A673 (cell line): ENCODE data around the gene RPN1. TPM values are rescaled to one million over a fixed set of nuclear protein-coding genes. Genes with fewer than 3 reads are reported as not detected.

Experiments
- BruUV-seq: library from RNA; stranded (reverse); fragments of 400-500 nt; replicated peaks from 2 replicates; lab custom pipeline; 2021; lab: Mats Ljungman, UMichigan
- CTCF ChIA-PET: fragments of 300-600 bp; sonication (Branson Sonifier 250); formaldehyde crosslinking; loops from one replicate; lab custom pipeline; 2022; ENCODE audit warnings: antibody characterized with exemption; lab: Charles Lee
- POLR2A ChIA-PET: fragments of 300-600 bp; sonication (Branson Sonifier 250); formaldehyde crosslinking; loops from one replicate; lab custom pipeline; 2022; ENCODE audit warnings: antibody characterized with exemption; ENCODE audit not compliant: low non-redundant PET; lab: Charles Lee
- DNase-seq: peaks from one replicate; pipeline ENCODE4 v3.0.0-alpha.2; 2015; ENCODE audit warnings: low spot score
- H3K27ac ChIP-seq: fragments of 200-600 bp; sonication (generic); 2 replicates; pipeline ENCODE4 v1.5.1; 2016; ENCODE audit warnings: mixed run types, low read depth, mild to moderate bottlenecking, mixed read lengths, antibody characterized with exemption, low read length; ENCODE audit not compliant: poor library complexity, severe bottlenecking
- H3K27me3 ChIP-seq: fragments of 200-600 bp; sonication (generic); replicated peaks from 2 replicates; pipeline ENCODE4 v1.6.1; 2017; ENCODE audit warnings: mixed run types, low read depth, mild to moderate bottlenecking, mixed read lengths, antibody characterized with exemption, low read length; ENCODE audit not compliant: insufficient read depth, poor library complexity
- H3K36me3 ChIP-seq: fragments of 200-600 bp; sonication (generic); 2 replicates; pipeline ENCODE4 v1.6.1; 2016; ENCODE audit warnings: mixed run types, mild to moderate bottlenecking, mixed read lengths, antibody characterized with exemption, low read length; ENCODE audit not compliant: insufficient read depth, poor library complexity, severe bottlenecking
- H3K4me1 ChIP-seq: fragments of 200-600 bp; sonication (generic); 2 replicates; pipeline ENCODE4 v1.6.1; 2017; ENCODE audit warnings: mixed run types, mild to moderate bottlenecking, mixed read lengths, antibody characterized with exemption, low read length; ENCODE audit not compliant: insufficient read depth, poor library complexity, severe bottlenecking
- H3K4me3 ChIP-seq: fragments of 200-600 bp; sonication (generic); 2 replicates; pipeline ENCODE4 v1.5.1; 2016; ENCODE audit warnings: low read depth, mixed run types, mild to moderate bottlenecking, mixed read lengths, low read length; ENCODE audit not compliant: poor library complexity, severe bottlenecking
- H3K9me3 ChIP-seq: fragments of 200-600 bp; sonication (generic); 2 replicates; pipeline ENCODE4 v1.6.1; 2016; ENCODE audit warnings: mixed run types, low read depth, mild to moderate bottlenecking, mixed read lengths, antibody characterized with exemption, low read length; ENCODE audit not compliant: poor library complexity, severe bottlenecking
- CTCF ChIP-seq: fragments of 300-800, 200-600 bp; sonication (generic); conservative IDR thresholded peaks from 2 replicates; pipeline ENCODE4 v1.5.1; 2017; ENCODE audit warnings: low read depth, mild to moderate bottlenecking, antibody characterized with exemption, low read length, moderate library complexity, mixed read lengths
- EZH2 ChIP-seq: fragments of 200-600 bp; sonication (generic); IDR thresholded peaks from 2 replicates; pipeline ENCODE4 v1.6.1; 2017; ENCODE audit warnings: borderline replicate concordance, low read depth, mild to moderate bottlenecking, mixed read lengths, antibody characterized with exemption, low read length; ENCODE audit not compliant: poor library complexity, severe bottlenecking
- intact Hi-C: fragments of 100-400 bp; cut with micrococcal nuclease; formaldehyde crosslinking; loops from one replicate; pipeline ENCODE4 v1.10.0; 2022; ENCODE audit not compliant: unreplicated experiment
- total RNA-seq: library from RNA; stranded (reverse); gene quantifications from 2 replicates; pipeline ENCODE4 v1.2.3, GENCODE V29; 2021

The RPN1 gene
- total RNA-seq, 1 experiment from 2014 or later, result 254 TPM

GRCh38 chr3:128634075-128634611, 16.5 kb downstream of the RPN1 start:
- intact Hi-C loops, result no loop called here
- H3K27me3 ChIP-seq, result no peaks in the 10 kb centered on the region
- CTCF ChIA-PET, result no interaction called here
- H3K9me3 ChIP-seq, result no peaks in the 10 kb centered on the region
- H3K27ac ChIP-seq, result no peak overlapping the region
- no peaks in the 10 kb centered on the region for H3K4me1 ChIP-seq
- no peak overlapping the region for H3K4me3 ChIP-seq
- peaks cover 55% of the 10 kb centered on the region for H3K36me3 ChIP-seq
- BruUV-seq, result no TSS peak
- POLR2A ChIA-PET, result no interaction called here
- no peak for DNase-seq
- TF ChIP-seq EZH2, result no peak
- TF ChIP-seq CTCF, result no peak

GRCh38 chr3:128632301-128632700, 18.3 kb downstream of the RPN1 start:
- ChIA-PET POLR2A (no interaction called here), CTCF (no interaction called here)
- Histone ChIP-seq H3K4me3 (no peak overlapping the region), H3K36me3 (peaks cover 58% of the 10 kb centered on the region), H3K27ac (no peak overlapping the region), H3K9me3 (no peaks in the 10 kb centered on the region), H3K4me1 (no peaks in the 10 kb centered on the region), H3K27me3 (no peaks in the 10 kb centered on the region)
- DNase-seq, result no peak
- intact Hi-C loops, result no loop called here
- TF ChIP-seq CTCF (no peak), EZH2 (no peak)
- BruUV-seq, result no TSS peak

- no peaks in the 10 kb centered on the region for H3K4me1 ChIP-seq
- BruUV-seq, result no TSS peak
- H3K9me3 ChIP-seq, result no peaks in the 10 kb centered on the region
- H3K4me3 ChIP-seq, result no peak overlapping the region
- H3K27me3 ChIP-seq, result no peaks in the 10 kb centered on the region
- intact Hi-C loops, result no loop called here
- peaks cover 62% of the 10 kb centered on the region for H3K36me3 ChIP-seq
- TF ChIP-seq CTCF, result no peak
- no peak for TF ChIP-seq EZH2
- POLR2A ChIA-PET, result no interaction called here
- DNase-seq, result no peak
- CTCF ChIA-PET, result no interaction called here
- H3K27ac ChIP-seq, result no peak overlapping the region
Measured at GRCh38 chr3:128629936-128630335, 20.7 kb downstream of the RPN1 start.
